EH (cell line): Measurements from ENCODE around the gene RABL6.
"Not testable (repeated sequence)": the region's sequence is repeated elsewhere in the genome, so short reads cannot be mapped to it uniquely, and the experiment has no call there.

ENCODE experiments used
- DNase-seq: peaks from one replicate; pipeline ENCODE4 v3.0.0-alpha.2; 2015; ENCODE audit warnings: low read depth

RABL6 gene

DNA sequence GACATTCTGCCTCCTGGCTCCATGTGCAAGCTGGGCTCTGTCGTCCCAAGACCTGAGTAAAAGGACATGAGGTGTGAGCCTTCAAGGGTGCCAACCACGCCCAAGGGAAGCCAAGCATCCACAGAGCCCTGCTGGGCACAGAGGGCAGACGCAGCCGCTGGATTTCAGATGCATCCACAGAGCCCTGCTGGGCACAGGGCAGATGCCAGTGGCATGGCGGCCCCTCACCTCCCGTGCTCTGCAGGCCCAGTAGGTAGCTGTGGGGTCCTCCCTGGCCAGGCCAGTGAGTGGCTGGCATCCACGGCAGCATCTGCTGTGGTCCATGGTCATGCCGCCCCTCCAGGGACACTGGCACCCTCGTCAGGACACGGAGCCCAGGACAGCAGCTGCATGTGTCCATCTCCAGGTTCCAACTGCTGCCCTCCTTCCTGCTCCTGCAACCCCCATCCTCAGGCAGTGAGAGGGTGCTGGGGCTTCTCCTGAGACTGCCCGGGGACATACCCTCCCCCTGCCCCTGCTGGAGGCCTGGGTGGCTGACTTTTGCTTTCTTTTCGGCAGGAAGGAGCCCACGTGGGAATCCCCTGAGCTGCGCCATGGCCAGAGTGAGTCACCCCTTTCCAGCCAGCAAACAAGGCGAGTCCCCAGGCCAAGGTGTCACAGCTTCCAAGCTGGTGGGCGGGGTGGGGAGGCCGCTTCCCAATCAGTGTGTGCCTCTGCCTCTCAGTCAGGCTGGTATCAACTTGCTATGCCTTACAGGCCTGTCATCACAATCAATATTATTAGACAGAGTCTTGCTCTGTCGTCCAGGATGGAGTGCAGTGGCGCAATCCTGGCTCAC lies 74.6 kb downstream of the RABL6 start:
- DNase-seq: peak; percentile 81

DNA sequence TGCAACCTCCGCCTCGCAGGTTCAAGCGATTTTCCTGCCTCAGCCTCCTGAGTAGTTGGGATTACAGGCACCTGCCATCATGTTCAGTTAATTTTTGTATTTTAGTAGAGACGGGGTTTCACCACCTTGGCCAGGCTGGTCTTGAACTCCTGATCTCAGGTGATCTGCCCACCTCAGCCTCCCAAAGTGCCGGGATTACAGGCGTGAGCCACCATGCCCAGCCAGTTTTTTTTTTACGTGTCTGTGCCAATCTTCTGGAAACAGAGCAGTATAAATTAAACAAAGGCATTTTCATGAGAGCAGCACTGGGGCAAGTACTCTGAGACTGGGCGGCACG lies 75.2 kb downstream of the RABL6 start:
- DNase-seq: not testable (repeated sequence)

DNA sequence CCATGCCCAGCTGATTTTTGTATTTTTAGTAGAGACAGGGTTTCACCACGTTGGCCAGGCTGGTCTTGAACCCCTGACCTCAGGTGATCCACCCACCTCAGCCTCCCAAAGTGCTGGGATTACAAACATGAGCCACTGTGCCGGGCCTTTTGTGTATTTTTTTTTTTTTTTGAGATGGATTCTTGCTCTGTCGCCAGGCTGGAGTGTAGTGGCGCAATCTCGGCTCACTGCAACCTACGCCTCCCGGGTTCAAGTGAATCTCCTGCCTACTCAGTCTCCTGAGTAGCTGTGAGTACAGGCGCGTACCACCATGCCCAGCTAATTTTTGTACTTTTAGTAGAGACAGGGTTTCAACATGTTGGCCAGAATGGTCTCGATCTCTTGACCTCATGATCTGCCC lies 75.9 kb downstream of the RABL6 start:
- DNase-seq: not testable (repeated sequence)

DNA sequence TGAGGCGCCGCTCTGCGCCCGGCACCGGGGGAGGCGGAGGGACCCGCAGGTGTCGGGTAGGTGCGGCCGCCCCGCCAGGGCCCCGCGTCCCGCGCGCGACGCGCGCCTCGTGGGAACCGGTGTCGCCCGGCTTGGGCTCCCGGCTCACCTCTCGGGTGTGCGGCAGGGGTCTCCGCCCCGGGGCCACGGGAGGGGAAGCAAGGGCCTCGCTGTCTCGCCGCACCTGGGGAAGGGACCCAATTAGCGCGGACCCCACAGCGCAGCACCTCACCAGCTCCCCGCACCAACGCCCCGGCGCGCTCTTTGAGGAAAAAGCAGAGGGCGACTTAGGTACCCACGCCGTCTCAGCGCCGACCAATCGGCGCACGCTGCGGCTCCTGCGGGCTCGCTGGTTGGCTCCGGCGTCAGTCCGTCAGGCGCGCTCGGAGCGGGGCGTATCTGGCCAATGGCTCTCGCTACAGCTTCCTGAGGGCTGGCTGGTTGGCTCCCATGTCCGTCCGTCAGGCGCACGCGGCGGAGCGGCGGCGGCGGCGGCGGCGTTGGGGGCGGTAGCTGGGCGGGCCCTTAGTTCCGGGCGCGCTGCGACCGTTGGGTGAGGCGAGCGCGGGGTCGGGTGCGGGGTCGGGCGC lies 78.3 kb downstream of the RABL6 start, which contains the start of gene TRAF2:
Gene TRAF2, plus strand, starts transcription at position 567 of the 629 bp plus-strand sequence. CDS start 12,225 bp downstream, outside the sequence.
- peak; percentile 97 for DNase-seq

DNA sequence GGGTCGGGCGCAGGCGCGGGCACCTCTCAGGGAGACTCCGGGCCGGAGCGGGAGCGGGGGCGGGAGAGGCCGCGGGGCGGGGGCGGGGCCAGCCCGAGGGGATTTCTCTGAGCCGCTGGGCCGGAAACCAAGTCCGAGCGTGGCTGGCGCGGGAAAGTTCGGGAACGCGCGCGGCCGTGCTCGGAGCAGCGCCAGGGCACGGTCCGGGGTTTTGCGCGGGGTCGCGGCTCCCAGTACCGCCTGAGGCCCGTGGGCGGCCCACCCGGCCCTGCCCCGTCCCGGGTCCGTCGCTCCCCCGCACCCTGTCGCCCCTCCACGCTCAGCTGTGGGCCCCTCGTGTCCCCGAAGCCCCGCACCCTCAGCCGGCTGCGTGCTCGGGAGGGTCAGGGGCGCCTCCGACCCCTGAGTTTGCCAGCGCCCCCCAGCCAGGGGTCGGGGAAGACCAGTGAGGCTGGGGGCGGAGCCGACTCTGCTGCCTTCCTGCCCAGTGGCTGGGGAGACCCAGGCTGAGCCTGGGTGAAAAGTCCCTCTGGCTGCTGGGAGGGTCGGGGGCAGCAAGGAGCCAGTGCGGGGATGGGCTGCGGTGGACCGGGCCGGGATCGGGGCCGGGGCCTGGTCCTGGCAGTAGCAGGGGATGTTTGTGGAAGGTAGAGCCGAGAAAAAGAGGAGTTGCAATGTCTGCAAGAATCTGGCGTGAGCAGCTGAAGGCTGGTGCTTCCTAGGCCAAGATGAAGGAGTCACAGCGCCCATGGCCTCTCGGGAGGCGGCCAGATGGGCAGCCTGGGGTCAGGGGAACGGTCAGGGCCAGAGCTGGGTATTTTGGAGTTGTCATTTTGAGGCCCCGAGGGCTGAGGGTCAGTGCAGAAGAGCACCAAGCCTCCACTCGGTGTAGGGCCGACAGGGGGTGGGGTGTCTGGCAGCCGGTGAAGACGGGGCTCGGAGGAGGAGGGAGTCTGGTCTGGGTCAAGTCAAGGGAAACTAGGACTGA lies 79.2 kb downstream of the RABL6 start:
- DNase-seq: peak; percentile 29

DNA sequence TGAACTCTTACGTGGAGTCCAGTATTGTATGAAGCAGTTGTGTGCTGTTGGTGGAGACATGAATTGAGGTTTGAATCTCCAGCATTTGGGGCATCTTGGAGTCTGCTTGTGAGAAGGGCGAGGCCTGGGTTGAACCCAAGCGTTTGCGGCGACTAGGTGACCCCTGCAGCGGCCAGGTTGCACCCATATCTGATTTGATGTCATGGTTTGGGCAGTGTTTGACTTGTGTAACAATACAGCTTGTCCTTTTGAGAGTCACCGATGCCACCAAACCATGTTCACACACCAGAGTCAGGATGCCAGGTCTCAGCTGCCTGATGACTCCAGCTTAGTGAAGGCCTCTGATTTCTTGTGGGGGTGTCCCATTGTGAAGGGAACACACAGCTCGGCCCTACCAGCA lies 80.7 kb downstream of the RABL6 start:
- no peak for DNase-seq

DNA sequence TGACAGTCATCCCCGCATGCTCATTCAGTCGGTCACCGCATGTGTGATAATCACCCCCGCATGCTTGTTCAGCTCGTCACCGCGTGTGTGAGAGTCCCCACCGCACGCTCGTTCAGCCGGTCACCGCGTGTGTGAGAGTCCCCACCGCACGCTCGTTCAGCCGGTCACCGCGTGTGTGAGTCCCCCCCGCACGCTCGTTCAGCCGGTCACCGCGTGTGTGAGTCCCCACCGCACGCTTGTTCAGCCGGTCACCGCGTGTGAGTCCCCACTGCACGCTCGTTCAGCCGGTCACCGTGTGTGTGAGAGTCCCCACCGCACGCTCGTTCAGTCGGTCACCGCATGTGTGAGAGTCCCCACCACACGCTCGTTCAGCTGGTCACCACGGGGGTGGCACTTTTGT lies 82.1 kb downstream of the RABL6 start:
- DNase-seq: no peak

DNA sequence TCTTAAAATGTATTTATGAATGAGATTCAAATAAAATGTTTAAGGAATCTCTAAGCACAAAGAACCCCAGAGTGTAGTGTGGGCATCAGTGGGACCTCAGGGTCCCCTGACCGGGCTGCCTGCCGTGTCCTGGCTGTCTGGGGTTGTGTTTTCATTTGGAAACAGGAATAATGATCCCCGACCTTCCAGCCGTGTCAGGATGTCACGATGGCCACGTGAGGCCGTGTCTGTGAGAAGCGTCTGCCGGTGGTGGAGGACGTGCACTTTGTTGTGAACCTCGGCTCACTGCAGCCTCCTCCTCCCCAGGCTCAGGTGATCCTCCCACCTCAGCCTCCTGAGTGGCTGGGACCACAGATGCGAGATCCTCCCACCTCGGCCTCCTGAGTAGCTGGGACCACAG lies 82.9 kb downstream of the RABL6 start:
- no peak for DNase-seq
